GM12878 (cell line): ENCODE measurements around the gene MCM5. TPM values are rescaled to one million over a fixed set of nuclear protein-coding genes. Genes with fewer than 3 reads are reported as not detected.

Experiments used
- ATAC-seq: fragments of 200-7000 bp; cut with Tn5 transposase; 3 replicates; pipeline ENCODE4 v1.9.1; 2020; ENCODE audit warnings: mild to moderate bottlenecking, moderate library complexity
- BruUV-seq: library from RNA; stranded (reverse); fragments of 400-500 nt; replicated peaks from 2 replicates; lab custom pipeline; 2021; lab: Mats Ljungman, UMichigan
- CTCF ChIA-PET: fragments of 300-600 bp; sonication (Branson Sonifier 250); formaldehyde crosslinking; extraction: SDS; loops from one replicate; lab custom pipeline; 2021; ENCODE audit warnings: inconsistent platforms; lab: Yijun Ruan, JAX
- POLR2A ChIA-PET: fragments of 350-600 bp; formaldehyde crosslinking; extraction: SDS; loops from one replicate; lab custom pipeline; 2021; ENCODE audit warnings: inconsistent platforms; lab: Charles Lee
- RAD21 ChIA-PET: fragments of 300-600 bp; sonication (Branson Sonifier 250); formaldehyde crosslinking; loops from one replicate; lab custom pipeline; 2023; ENCODE audit warnings: antibody characterized with exemption; ENCODE audit not compliant: unreplicated experiment; lab: Charles Lee
- SMC1A ChIA-PET: fragments of 300-600 bp; sonication (Branson Sonifier 250); formaldehyde crosslinking; loops from one replicate; lab custom pipeline; 2023; ENCODE audit not compliant: unreplicated experiment, uncharacterized antibody; lab: Charles Lee
- DNase-seq: peaks from one replicate; pipeline ENCODE4 v3.0.0-alpha.2; 2011; ENCODE audit warnings: low read depth, low spot score
- FAIRE-seq: peaks from 3 replicates; lab custom pipeline; 2011; peaks lifted over from hg19 to GRCh38; lab: Jason Lieb, UNC
- H2AFZ ChIP-seq: 2 replicates; pipeline ENCODE4 v1.6.0; 2011; ENCODE audit warnings: low read depth, low read length, control low read depth; ENCODE audit not compliant: control insufficient read depth
- H3K27ac ChIP-seq: 2 replicates; pipeline ENCODE4 v1.5.1; 2011; ENCODE audit warnings: control low read depth; ENCODE audit not compliant: control insufficient read depth, insufficient read depth
- H3K27me3 ChIP-seq, 2 experiments: replicated peaks in 1 of 2; 2 replicates each; pipeline versions ENCODE4 v1.6.0 to v1.6.1; 2011; ENCODE audit warnings: low read length in 1 of 2; ENCODE audit not compliant: control insufficient read depth in 2 of 2, insufficient read depth in 2 of 2
- H3K36me3 ChIP-seq, 2 experiments: 2 replicates each; pipeline ENCODE4 v1.5.1; 2011; ENCODE audit warnings: low read length in 1 of 2; ENCODE audit not compliant: control insufficient read depth in 2 of 2, insufficient read depth in 2 of 2
- H3K4me1 ChIP-seq: 2 replicates; pipeline ENCODE4 v1.6.1; 2011; ENCODE audit warnings: mild to moderate bottlenecking, low read length, moderate library complexity, mixed read lengths; ENCODE audit not compliant: control insufficient read depth, insufficient read depth
- H3K4me2 ChIP-seq: 2 replicates; pipeline ENCODE4 v1.6.0; 2011; ENCODE audit warnings: control low read depth; ENCODE audit not compliant: control insufficient read depth, insufficient read depth
- H3K4me3 ChIP-seq: fragments of 200-600 bp; sonication (generic); 2 replicates; pipeline ENCODE4 v1.5.1; 2016
- H3K79me2 ChIP-seq: 2 replicates; pipeline ENCODE4 v1.6.0; 2011; ENCODE audit warnings: low read length; ENCODE audit not compliant: control insufficient read depth, insufficient read depth
- H3K9ac ChIP-seq: 2 replicates; pipeline ENCODE4 v1.8.0; 2011; ENCODE audit warnings: low read length, control low read depth, mixed read lengths; ENCODE audit not compliant: control insufficient read depth, insufficient read depth
- H3K9me3 ChIP-seq: replicated peaks from 3 replicates; pipeline ENCODE4 v1.5.1; 2011; ENCODE audit warnings: mild to moderate bottlenecking, low read length; ENCODE audit not compliant: control insufficient read depth, insufficient read depth
- H4K20me1 ChIP-seq: 2 replicates; pipeline ENCODE4 v1.6.0; 2011; ENCODE audit not compliant: control insufficient read depth, insufficient read depth
- EP300 ChIP-seq, 2 experiments: fragments of 150-350 bp in 1 of 2; IDR thresholded peaks; 2 replicates each; pipeline ENCODE4 v1.6.1; 2011 to 2012; ENCODE audit warnings: low read depth in 2 of 2, low read length in 2 of 2, borderline replicate concordance in 1 of 2, improper control_type of control experiment in 1 of 2, inconsistent platforms in 1 of 2; ENCODE audit not compliant: control insufficient read depth in 1 of 2
- GATAD2B ChIP-seq: fragments of 450-650 bp; conservative IDR thresholded peaks from 2 replicates; pipeline ENCODE4 v1.6.1; 2017; ENCODE audit warnings: low read depth, mild to moderate bottlenecking, moderate library complexity
- SUZ12 ChIP-seq: fragments of 200-600 bp; sonication (generic); IDR thresholded peaks from one replicate; pipeline ENCODE4 v1.6.1; 2018; ENCODE audit warnings: antibody characterized with exemption, mild to moderate bottlenecking; ENCODE audit not compliant: unreplicated experiment
- TCF7 ChIP-seq: IDR thresholded peaks from 2 replicates; pipeline ENCODE4 v1.6.1; 2014; ENCODE audit warnings: antibody characterized with exemption, borderline replicate concordance
- WGBS: methylation state at CpG from one replicate; pipeline ENCODE4 v1.1.6; 2016; ENCODE audit warnings: low lambda C conversion rate; ENCODE audit not compliant: insufficient replicate concordance, insufficient coverage; ENCODE audit errors: missing lambda C conversion rate; 5-methylcytosine and 5-hydroxymethylcytosine counted together
- in situ Hi-C: fragments of 300-500 bp; cut with MboI; formaldehyde crosslinking; loops from 9 replicates; pipeline ENCODE4 v1.14.3; 2018; ENCODE audit warnings: mixed read lengths
- intact Hi-C: fragments of 100-400 bp; cut with micrococcal nuclease; formaldehyde crosslinking; loops from one replicate; pipeline ENCODE4 v1.14.2; 2022; ENCODE audit not compliant: unreplicated experiment
- polyA plus RNA-seq, 11 experiments: library from polyadenylated mRNA; depleted of rRNA in 4 of 11; unstranded in 6 of 11; stranded (reverse) in 5 of 11; fragments of >200 nt; fragmentation: Nextera tagmentation in 4 of 11; fragmentation: Illumina TruSeq in 1 of 11; extraction: Ambion mirVana in 4 of 11; extraction: Trizol in 1 of 11; gene quantifications; 1 replicate in 1 of 11; 2 replicates in 10 of 11; pipeline versions ENCODE4 v1.2.1 to v1.2.3, GENCODE V29; 2011 to 2016; ENCODE audit warnings: inconsistent platforms in 2 of 11, missing spikeins in 2 of 11, low read depth in 1 of 11
- total RNA-seq, 4 experiments: library from RNA; depleted of rRNA in 3 of 4; stranded (reverse); fragments of >200 nt in 3 of 4; fragmentation: Illumina TruSeq in 1 of 4; extraction: Trizol in 1 of 4; gene quantifications; 2 replicates each; pipeline versions ENCODE4 v1.2.1 to v1.2.3, GENCODE V29; 2013 to 2021
- TF ChIP-seq, protein P1 (sequence below): fragments of 450-650 bp; conservative IDR thresholded peaks from 2 replicates; pipeline ENCODE4 v1.6.1; 2017; ENCODE audit warnings: mild to moderate bottlenecking, moderate library complexity

The MCM5 gene
- total and polyA plus RNA-seq, 10 of the 15 experiments (the other 5 are each of a cell fraction or from before 2014, with no cell fraction given) = 14.1 to 360 (median 164) TPM

DNA sequence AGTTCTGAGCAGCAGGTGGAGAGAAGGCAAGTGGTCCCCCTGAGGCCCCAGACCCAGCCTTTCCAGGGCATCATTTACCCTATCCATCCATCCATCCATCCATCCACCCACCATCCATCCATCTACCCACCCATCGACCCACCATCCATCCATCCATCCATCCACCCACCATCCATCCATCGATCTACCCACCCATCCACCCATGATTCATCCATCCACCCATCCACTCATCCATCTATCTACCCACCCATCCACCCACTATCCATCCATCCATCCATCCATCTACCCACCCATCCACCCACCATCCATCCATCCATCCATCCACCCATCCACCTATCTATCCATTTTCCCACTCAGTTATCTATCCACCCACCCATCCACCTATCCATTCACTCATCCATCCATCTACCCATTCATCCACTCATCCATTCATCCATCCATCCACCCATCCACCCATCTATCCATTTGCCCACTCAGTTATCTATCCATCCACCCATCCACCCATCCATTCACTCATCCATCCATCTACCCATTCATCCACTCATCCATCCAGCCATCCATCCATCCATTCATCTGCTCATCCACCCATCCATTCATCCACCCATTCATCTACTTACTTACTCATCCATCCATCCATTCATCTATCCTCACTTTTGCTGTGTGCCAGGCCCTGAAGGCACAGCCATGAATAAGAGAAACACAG is 63.4 kb downstream of the MCM5 start:
- no peaks in the 10 kb centered on the region for H4K20me1 ChIP-seq
- ChIA-PET CTCF (no interaction called here), RAD21 (no interaction called here), SMC1A (no interaction called here), POLR2A (no interaction called here)
- TF ChIP-seq, protein P1, sequence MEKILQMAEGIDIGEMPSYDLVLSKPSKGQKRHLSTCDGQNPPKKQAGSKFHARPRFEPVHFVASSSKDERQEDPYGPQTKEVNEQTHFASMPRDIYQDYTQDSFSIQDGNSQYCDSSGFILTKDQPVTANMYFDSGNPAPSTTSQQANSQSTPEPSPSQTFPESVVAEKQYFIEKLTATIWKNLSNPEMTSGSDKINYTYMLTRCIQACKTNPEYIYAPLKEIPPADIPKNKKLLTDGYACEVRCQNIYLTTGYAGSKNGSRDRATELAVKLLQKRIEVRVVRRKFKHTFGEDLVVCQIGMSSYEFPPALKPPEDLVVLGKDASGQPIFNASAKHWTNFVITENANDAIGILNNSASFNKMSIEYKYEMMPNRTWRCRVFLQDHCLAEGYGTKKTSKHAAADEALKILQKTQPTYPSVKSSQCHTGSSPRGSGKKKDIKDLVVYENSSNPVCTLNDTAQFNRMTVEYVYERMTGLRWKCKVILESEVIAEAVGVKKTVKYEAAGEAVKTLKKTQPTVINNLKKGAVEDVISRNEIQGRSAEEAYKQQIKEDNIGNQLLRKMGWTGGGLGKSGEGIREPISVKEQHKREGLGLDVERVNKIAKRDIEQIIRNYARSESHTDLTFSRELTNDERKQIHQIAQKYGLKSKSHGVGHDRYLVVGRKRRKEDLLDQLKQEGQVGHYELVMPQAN = no peak
- no peak for TF ChIP-seq GATAD2B
- TF ChIP-seq TCF7 = no peak
- no peak for TF ChIP-seq EP300 (IDR thresholded peaks at IDR 0.05; ENCODE audit: borderline replicate concordance in 1 of 2, control insufficient read depth in 1 of 2, low read depth in 2 of 2, low read length in 2 of 2)
- no peak for TF ChIP-seq SUZ12
- H3K79me2 ChIP-seq = no peaks in the 10 kb centered on the region
- no peaks in the 10 kb centered on the region for H3K36me3 ChIP-seq
- H3K27me3 ChIP-seq = no peaks in the 10 kb centered on the region
- FAIRE-seq (peak; percentile 27), ATAC-seq (no peak), DNase-seq (no peak)
- in situ Hi-C loops = no loop called here
- H3K4me1 ChIP-seq = no peaks in the 10 kb centered on the region
- H3K9me3 ChIP-seq = no peaks in the 10 kb centered on the region
- BruUV-seq = TSS peak; percentile 45
- H3K4me3 ChIP-seq = no peak overlapping the region
- H3K9ac ChIP-seq = no peak overlapping the region
- 49% methylated on average over 2 of the region's 2 CpGs for WGBS
- no peak overlapping the region for H3K27ac ChIP-seq
- intact Hi-C loops = no loop called here
- no peak overlapping the region for H2AFZ ChIP-seq
- no peak overlapping the region for H3K4me2 ChIP-seq
